ENCODE data around the gene ARMC12.
"Not testable (repeated sequence)": the region's sequence is repeated elsewhere in the genome, so short reads cannot be mapped to it uniquely, and the experiment has no call there.

Gene ARMC12, protein sequence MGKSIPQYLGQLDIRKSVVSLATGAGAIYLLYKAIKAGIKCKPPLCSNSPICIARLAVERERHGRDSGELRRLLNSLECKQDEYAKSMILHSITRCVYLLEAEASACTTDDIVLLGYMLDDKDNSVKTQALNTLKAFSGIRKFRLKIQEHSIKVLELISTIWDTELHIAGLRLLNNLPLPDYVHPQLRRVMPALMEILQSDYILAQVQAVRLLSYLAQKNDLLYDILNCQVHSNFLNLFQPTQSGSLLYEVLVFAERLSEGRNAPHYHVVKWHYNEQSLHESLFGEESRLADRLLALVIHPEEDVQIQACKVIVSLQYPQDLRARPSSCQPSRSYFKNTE
- 0.06 to 1.5 (median 0.38) reads per million in 9 experiments for total RNA-seq

DNA sequence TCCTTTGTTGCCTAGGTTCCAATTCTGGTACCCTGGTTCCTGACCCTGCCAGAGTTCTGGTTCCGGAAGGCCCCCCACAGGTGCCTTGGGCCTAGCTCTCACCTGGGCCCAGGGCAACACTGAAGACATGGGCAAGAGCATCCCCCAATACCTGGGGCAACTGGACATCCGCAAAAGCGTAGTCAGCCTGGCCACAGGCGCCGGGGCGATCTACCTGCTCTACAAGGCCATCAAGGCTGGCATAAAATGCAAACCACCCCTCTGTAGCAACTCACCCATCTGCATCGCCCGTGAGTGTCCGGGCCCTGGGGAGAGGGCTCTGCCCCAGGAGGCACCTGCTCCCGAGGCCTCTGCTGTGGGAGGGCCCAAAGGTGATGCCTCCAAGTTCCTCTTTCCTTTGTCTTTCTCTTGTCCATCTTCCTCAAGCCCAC, at the start of gene ARMC12:
Gene ARMC12 (plus strand): TSS at position 51 of the 431 bp plus-strand sequence. CDS start 77 bp downstream, at position 128.
- H3K27me3 Mint-ChIP-seq = no peaks in the 10 kb centered on the region
- peaks cover 31 to 33% of the 10 kb centered on the region in 2 donors for H3K4me1 Mint-ChIP-seq (ENCODE audit: low read depth in 2 of 2)
- no peaks in the 10 kb centered on the region for H3K9me3 Mint-ChIP-seq
- peaks cover 2% of the 10 kb centered on the region for H3K36me3 Mint-ChIP-seq (ENCODE audit: insufficient read depth)
- DNase-seq = no peak
- H3K4me3 Mint-ChIP-seq = peak within 1 kb of the TSS in 1 of 2 donors; percentile 42
- H3K27ac Mint-ChIP-seq = peak within 1 kb of the TSS; percentile 6 to 79
- ATAC-seq (replicated peaks) = no peak

DNA sequence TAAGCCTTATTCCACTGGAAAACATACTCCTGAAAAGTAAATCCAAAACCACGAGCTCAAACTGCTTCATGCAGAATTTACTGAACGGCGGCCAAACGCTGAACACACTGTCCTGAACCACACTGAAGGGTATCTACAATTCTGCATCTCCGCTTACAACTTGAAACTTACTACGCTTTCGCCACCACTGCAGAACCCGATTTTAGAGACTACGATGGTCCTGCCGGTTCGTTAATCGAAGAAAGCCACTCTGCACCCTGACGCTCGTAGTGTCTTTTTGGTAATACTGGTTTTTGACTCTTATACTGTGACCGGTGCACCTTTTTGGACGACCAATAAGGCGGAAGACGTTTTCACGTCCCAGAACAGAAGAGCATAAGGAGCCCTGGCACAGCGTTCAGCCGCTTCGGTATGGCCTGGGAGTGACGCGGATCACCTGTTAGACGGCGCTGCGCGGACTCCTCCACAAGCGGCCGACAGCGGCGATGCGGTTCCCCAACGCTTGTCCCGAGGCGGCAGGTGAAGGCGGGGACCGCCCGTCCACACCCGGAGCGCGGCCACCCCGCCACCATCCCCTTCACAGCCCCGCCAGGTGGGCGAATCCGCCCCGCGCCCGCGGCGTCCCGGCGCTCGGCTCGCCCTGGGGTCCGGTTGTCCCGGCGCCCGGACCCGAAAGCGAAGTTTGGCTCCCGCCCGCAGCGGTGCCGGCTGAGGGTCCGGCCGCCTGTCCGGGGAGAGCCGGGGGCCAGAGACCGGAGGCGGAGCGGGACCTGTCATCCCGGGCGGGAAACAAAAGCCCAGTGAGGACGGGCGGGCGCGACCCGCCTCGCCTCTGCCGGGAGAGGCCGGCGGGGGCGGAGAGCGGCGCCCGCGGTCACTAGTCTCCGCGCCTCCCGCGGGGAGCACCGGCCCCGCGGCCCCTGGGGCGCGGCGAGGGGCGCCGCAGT, 48.9 kb upstream of the ARMC12 start:
- Mint-ChIP-seq H3K4me3 (peak overlapping the region; percentile 92 to 96), H3K4me1 (ENCODE audit: low read depth in 2 of 2) (peaks cover 12 to 16% of the 10 kb centered on the region in 2 donors), H3K9me3 (no peaks in the 10 kb centered on the region), H3K27me3 (no peaks in the 10 kb centered on the region), H3K36me3 (ENCODE audit: insufficient read depth) (peaks cover 8% of the 10 kb centered on the region), H3K27ac (peak overlapping the region; percentile 78 to 92)
- peak; percentile 54 for ATAC-seq (replicated peaks)
- peak; percentile 36 to 48 (median 43) for DNase-seq

DNA sequence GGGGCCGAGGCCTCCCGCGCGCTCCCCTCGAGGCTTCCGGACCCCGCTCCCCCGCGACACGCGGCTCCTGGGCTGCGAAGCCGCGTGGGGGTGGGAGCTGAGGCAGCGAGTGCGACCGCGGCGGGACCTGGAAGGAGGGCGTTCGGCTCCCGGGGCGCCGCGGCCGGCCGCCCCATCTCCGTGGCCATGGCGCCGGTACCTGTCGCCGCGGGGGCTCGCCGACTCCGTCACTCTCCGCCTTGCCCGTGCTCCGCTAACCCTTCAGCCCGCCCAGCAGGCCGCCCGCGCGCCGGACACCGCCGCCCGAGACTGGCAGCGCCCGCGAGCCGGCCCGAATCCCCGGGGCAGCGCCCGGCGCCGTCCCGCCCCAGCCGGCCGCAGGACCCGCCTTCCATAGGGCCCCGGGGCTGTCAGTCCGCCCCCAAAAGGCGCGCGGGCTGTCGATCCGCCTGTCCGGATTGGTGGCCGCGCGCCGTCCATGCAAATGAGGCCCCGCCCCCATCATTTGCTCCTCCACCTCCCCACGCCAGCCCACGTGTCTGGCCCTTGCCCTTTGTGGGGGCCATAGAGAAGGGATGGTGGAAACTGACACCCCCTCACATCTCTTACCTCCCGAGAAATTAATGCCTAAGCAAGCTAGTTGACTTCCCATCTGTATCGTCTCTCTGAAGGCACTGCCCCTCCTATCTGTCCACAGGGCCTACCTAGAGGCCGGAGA, 48.1 kb upstream of the ARMC12 start, which contains the start of gene FKBP5:
Gene FKBP5 (minus strand): TSS at position 311 of the 718 bp plus-strand sequence. CDS start 46,091 bp downstream, outside the sequence.
- peak; percentile 77 to 81 (median 81) for DNase-seq

DNA sequence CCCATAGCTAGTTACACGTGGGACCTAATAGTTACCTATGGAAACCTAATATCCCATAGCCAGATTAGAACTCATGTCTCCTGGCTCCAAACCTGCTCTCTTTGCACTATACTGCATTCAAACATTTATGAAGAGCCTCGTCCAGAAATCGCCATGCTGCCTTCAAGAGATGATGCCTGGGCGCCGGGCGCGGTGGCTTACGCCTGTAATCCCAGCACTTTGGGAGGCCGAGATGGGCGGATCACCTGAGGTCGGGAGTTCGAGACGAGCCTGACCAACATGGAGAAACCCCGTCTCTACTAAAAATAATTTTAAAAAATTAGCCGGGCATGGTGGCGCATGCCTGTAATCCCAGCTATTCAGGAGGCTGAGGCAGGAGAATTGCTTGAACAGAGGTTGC, 46.8 kb upstream of the ARMC12 start:
- H3K27ac Mint-ChIP-seq; H3K27me3 Mint-ChIP-seq; H3K36me3 Mint-ChIP-seq (ENCODE audit: insufficient read depth); H3K9me3 Mint-ChIP-seq; DNase-seq; ATAC-seq (replicated peaks): not testable (repeated sequence)
- peaks cover 12 to 13% of the 10 kb centered on the region in 2 donors for H3K4me1 Mint-ChIP-seq (ENCODE audit: low read depth in 2 of 2)
- H3K4me3 Mint-ChIP-seq = peak overlapping the region in 1 of 2 donors; percentile 83

More for the DNA sequence above, 48.1 kb upstream of the ARMC12 start, which contains the start of gene FKBP5:
- peak within 1 kb of the TSS; percentile 92 to 96 for H3K4me3 Mint-ChIP-seq
- peaks cover 12 to 13% of the 10 kb centered on the region in 2 donors for H3K4me1 Mint-ChIP-seq (ENCODE audit: low read depth in 2 of 2)
- no peaks in the 10 kb centered on the region for H3K9me3 Mint-ChIP-seq
- no peaks in the 10 kb centered on the region for H3K27me3 Mint-ChIP-seq
- H3K36me3 Mint-ChIP-seq (ENCODE audit: insufficient read depth) = peaks cover under 1% of the 10 kb centered on the region
- peak; percentile 86 for ATAC-seq (replicated peaks)
- peak within 1 kb of the TSS; percentile 87 to 92 for H3K27ac Mint-ChIP-seq

DNA sequence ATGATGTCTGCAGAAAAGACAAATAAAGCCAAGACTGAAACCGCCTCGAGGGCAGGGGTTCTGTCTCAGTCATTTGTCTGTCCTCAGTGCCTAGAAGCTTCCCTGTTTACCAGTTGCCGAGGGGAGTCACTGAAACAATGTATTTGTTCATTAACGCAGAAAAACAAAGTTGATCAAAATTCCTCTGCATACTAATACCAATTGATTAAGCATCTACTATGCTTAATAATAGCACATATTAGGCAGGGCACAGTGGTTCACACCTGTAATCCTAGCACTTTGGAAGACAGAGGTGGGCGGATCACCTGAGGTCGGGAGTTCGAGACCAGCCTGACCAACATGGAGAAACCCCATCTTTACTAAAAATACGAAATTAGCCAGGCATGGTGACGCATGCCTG, 46.3 kb upstream of the ARMC12 start:
- ATAC-seq (replicated peaks) = no peak
- no peaks in the 10 kb centered on the region for H3K9me3 Mint-ChIP-seq
- H3K27ac Mint-ChIP-seq = no peak overlapping the region
- no peak for DNase-seq
- H3K4me3 Mint-ChIP-seq = no peak overlapping the region
- H3K27me3 Mint-ChIP-seq = no peaks in the 10 kb centered on the region
- no peaks in the 10 kb centered on the region for H3K36me3 Mint-ChIP-seq (ENCODE audit: insufficient read depth)
- H3K4me1 Mint-ChIP-seq (ENCODE audit: low read depth in 2 of 2) = peaks cover 12 to 13% of the 10 kb centered on the region in 2 donors

DNA sequence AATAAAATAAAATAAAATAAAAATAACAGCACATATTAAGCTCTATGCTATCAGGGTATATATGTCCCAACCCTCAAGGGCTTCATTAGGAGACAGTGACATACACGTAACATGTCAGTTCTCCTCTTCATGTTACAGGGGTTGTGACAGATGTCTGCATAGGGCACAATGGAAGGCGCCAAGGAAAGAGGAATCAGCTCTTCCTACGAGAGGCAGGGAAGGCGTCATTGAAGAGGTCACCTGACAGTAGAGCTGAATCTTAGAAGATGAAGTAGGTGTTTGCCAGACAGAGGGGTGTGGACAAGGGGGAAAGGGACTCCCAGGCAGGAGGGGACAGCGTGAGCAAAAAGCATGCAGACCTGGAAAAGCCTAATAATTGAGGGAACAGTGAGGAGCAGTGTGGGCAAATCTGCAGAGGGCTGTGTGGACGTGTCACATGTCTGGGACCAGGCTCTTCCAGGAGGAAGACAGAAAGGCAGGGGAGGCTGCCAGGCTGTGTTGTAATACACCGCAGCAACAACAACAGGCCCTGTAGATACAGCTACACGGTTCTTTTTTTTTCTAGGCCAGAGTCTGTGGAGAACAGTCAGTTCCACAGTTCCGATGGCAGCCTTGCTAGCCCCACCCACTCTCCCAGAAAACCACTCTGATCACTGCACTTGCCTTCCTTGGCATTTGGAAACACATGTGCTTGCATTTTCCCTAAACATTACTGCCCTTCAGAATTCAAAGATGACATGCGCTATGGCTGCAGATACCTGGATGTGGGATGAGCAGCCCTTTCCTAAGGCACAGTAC, 45.6 kb upstream of the ARMC12 start:
- no peak for ATAC-seq (replicated peaks)
- Mint-ChIP-seq H3K27ac (no peak overlapping the region), H3K27me3 (no peaks in the 10 kb centered on the region), H3K36me3 (ENCODE audit: insufficient read depth) (no peaks in the 10 kb centered on the region), H3K4me1 (ENCODE audit: low read depth in 2 of 2) (peaks cover 12 to 13% of the 10 kb centered on the region in 2 donors), H3K9me3 (no peaks in the 10 kb centered on the region), H3K4me3 (no peak overlapping the region)
- DNase-seq = no peak

DNA sequence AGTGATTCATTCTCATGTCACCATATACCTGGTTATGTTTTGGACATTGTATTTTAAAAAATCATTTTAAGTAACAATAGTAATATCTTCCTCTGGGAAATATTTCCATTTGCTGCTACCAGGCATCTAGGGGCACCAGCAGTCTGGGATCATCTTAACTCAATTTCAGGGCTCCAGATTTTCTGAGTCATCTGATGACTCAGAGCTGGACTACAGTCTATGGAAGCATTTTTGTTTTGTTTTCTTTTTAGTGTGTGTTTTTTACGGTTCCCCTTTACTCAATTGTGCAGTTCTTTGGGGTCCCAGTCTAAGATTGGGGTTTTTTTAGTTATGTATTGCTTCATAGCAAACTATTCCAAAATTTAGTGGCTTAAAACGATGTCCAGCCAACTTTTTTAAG, 42.4 kb upstream of the ARMC12 start:
- H3K9me3 Mint-ChIP-seq = no peaks in the 10 kb centered on the region
- no peaks in the 10 kb centered on the region for H3K27me3 Mint-ChIP-seq
- peaks cover 2 to 4% of the 10 kb centered on the region in 2 donors for H3K4me1 Mint-ChIP-seq (ENCODE audit: low read depth in 2 of 2)
- no peaks in the 10 kb centered on the region for H3K36me3 Mint-ChIP-seq (ENCODE audit: insufficient read depth)
- H3K27ac Mint-ChIP-seq = no peak overlapping the region
- DNase-seq (no peak), ATAC-seq (replicated peaks) (no peak)
- no peak overlapping the region for H3K4me3 Mint-ChIP-seq

DNA sequence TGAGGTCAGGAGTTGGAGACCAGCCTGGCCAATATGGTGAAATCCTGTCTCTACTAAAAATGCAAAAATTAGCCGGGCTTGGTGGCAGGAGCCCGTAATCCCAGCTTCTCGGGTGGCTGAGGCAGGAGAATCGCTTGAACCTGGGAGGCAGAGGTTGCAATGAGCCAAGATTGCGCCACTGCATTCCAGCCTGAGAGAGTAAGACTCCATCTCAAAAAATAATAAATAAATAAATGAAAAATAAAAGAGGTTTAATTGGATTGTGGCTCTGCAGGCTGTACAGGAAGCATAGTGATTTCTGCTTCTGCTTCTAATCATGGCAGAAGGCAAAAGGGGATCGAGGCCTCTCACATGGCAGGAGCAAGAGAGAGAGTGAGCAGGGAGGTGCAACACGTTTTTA, 38.4 kb upstream of the ARMC12 start:
- DNase-seq; H3K4me3 Mint-ChIP-seq; H3K27me3 Mint-ChIP-seq; ATAC-seq (replicated peaks); H3K36me3 Mint-ChIP-seq (ENCODE audit: insufficient read depth); H3K4me1 Mint-ChIP-seq (ENCODE audit: low read depth in 2 of 2); H3K9me3 Mint-ChIP-seq; H3K27ac Mint-ChIP-seq: not testable (repeated sequence)

DNA sequence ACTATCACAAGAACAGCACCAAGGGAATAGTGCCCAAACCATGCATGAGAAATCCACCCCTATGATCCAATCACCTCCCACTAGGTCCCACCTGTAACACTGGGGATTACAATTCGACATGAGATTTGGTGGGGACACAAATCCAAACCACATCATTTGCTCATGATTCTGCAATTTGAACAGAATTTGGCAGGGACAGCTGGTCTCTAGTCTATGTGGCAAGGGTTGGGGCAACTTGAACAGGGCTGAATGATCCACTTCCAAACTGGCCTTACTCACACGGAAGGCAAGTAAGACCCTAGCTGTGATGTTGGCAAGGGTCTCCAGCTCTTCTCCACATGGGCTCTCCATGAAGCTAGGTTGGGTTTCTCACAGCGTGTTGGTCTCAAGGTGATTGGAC, 38.0 kb upstream of the ARMC12 start:
- ATAC-seq (replicated peaks) = no peak
- DNase-seq = no peak
- no peaks in the 10 kb centered on the region for H3K9me3 Mint-ChIP-seq
- H3K36me3 Mint-ChIP-seq (ENCODE audit: insufficient read depth) = no peaks in the 10 kb centered on the region
- H3K4me1 Mint-ChIP-seq (ENCODE audit: low read depth in 2 of 2) = peaks cover 2% of the 10 kb centered on the region in 2 donors
- H3K4me3 Mint-ChIP-seq = no peak overlapping the region
- H3K27ac Mint-ChIP-seq = no peak overlapping the region
- no peaks in the 10 kb centered on the region for H3K27me3 Mint-ChIP-seq

DNA sequence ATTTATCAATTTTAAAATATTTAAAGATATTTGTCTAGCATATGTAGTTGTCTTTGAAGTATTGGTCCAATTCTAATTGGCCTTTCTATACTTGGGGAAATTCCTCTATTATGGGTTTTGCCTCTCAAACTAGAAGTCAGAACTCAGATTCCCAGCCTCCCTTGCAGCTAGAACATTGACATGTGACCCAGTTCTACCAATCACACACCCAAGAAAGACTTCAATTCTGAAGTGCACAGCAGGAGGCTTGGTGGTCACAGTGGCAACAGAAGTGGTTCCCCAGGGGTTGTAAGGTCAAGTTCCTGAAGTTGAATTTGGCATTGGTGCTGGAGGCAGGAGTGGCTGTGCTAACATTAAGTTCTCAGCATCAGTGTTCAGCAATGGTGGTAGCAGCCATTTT, 33.3 kb upstream of the ARMC12 start:
- Mint-ChIP-seq H3K27me3 (no peaks in the 10 kb centered on the region), H3K4me3 (no peak overlapping the region), H3K36me3 (ENCODE audit: insufficient read depth) (no peaks in the 10 kb centered on the region), H3K4me1 (ENCODE audit: low read depth in 2 of 2) (peaks cover 2 to 6% of the 10 kb centered on the region in 2 donors), H3K27ac (no peak overlapping the region), H3K9me3 (no peaks in the 10 kb centered on the region)
- DNase-seq (no peak), ATAC-seq (replicated peaks) (no peak)

DNA sequence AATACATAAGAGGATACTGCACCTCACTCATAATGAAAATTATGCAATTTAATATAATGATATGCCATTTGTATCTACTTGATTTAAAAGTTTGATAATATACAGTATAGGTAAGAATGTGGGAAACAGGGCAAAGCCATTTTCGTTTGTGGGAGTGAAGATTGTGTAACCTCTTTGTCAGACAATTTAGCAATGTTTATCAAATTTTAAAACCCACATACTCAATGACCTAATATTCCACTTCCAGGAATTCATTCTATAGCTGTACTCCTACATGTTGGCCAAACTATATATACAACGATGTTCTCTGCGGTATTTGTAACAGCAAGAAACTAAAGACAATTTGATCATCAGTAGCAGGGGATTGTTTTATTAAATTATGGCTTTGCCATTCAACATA, 30.4 kb upstream of the ARMC12 start:
- Mint-ChIP-seq H3K27me3 (no peaks in the 10 kb centered on the region), H3K9me3 (no peaks in the 10 kb centered on the region), H3K36me3 (ENCODE audit: insufficient read depth) (peaks cover 3% of the 10 kb centered on the region), H3K4me1 (ENCODE audit: low read depth in 2 of 2) (peaks cover 11 to 19% of the 10 kb centered on the region in 2 donors), H3K27ac (no peak overlapping the region), H3K4me3 (no peak overlapping the region)
- DNase-seq (no peak), ATAC-seq (replicated peaks) (no peak)

DNA sequence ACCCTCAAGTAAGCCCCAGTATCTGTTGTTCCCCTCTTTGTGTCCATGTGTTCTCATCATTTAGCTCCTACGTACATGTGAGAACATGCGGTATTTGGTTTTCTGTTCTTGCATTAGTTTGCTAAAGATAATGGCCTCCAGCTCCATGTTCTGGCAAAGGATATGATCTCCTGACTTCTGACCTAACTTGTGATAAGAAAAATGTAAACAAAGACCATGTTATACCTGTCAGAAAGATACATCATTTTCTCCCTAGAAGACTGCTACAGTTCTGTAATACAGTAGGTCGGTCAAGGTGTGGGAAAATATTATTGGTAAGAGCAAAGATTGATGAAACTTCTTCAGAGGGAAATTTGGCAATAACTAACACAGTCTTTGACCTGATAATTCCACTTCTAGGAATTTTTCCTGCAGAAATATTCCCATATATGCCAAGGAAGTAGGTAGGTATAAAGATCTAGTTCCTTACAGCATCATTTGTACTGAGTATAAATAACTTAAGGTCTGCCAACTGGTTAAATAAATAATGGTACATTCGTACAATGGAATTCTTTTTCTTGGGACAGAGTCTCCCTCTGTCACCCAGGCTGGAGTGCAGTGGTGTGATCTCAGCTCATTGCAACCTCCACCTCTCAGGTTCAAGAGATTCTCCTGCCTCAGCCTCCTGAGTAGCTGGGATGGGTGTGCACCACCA, 29.0 kb upstream of the ARMC12 start:
- Mint-ChIP-seq H3K9me3 (no peaks in the 10 kb centered on the region), H3K4me3 (no peak overlapping the region), H3K27ac (no peak overlapping the region), H3K27me3 (no peaks in the 10 kb centered on the region), H3K36me3 (ENCODE audit: insufficient read depth) (peaks cover 3% of the 10 kb centered on the region), H3K4me1 (ENCODE audit: low read depth in 2 of 2) (peaks cover 13 to 20% of the 10 kb centered on the region in 2 donors)
- no peak for ATAC-seq (replicated peaks)
- DNase-seq = no peak
